NOMO-1 (cell line): ENCODE data around the gene NEDD4L.

Source experiments
- DNase-seq, 2 experiments: peaks; one replicate each; lab custom pipeline; 2025; ENCODE audit not compliant: unreplicated experiment in 2 of 2; lab: John Stamatoyannopoulos, UW

Gene NEDD4L

GRCh38 chr18:58175122-58175785 is 131.2 kb downstream of the NEDD4L start:
- no peak for DNase-seq

- no peak for DNase-seq
Measured at GRCh38 chr18:58175786-58176176, 131.8 kb downstream of the NEDD4L start.

- no peak for DNase-seq
Measured at GRCh38 chr18:58177004-58177717, 133.1 kb downstream of the NEDD4L start.

GRCh38 chr18:58177896-58178470 is 134.0 kb downstream of the NEDD4L start:
- DNase-seq: no peak

GRCh38 chr18:58178511-58178910 is 134.5 kb downstream of the NEDD4L start:
- no peak for DNase-seq

GRCh38 chr18:58180172-58180571 is 136.1 kb downstream of the NEDD4L start:
- DNase-seq: no peak

- DNase-seq: peak in 1 of 2 experiments; percentile 17
Measured at GRCh38 chr18:58180738-58181353, 136.8 kb downstream of the NEDD4L start.

- no peak for DNase-seq
Measured at GRCh38 chr18:58181988-58182387, 138.0 kb downstream of the NEDD4L start.

- DNase-seq: no peak
Measured at GRCh38 chr18:58183226-58183625, 139.2 kb downstream of the NEDD4L start.

GRCh38 chr18:58186258-58186948 is 142.4 kb downstream of the NEDD4L start:
- no peak for DNase-seq

- DNase-seq: no peak
Measured at GRCh38 chr18:58187674-58188073, 143.6 kb downstream of the NEDD4L start.

GRCh38 chr18:58188996-58189395 is 145.0 kb downstream of the NEDD4L start:
- no peak for DNase-seq

- no peak for DNase-seq
Measured at GRCh38 chr18:58190842-58191530, 147.0 kb downstream of the NEDD4L start.

GRCh38 chr18:58191626-58192025 is 147.6 kb downstream of the NEDD4L start:
- DNase-seq: no peak

- DNase-seq: no peak
Measured at GRCh38 chr18:58192519-58192918, 148.5 kb downstream of the NEDD4L start.

GRCh38 chr18:58194028-58194427 is 150.0 kb downstream of the NEDD4L start:
- no peak for DNase-seq

- DNase-seq: peak; percentile 0 to 24
Measured at GRCh38 chr18:58195278-58195765, 151.3 kb downstream of the NEDD4L start.

- DNase-seq: no peak
Measured at GRCh38 chr18:58196164-58196563, 152.1 kb downstream of the NEDD4L start.

- no peak for DNase-seq
Measured at GRCh38 chr18:58196881-58197872, 153.2 kb downstream of the NEDD4L start.
